LNCAP (cell line): ENCODE results near the gene ELOVL2.

Source experiments
- CTCF ChIP-seq: fragments of 450-650 bp; IDR thresholded peaks from 2 replicates; pipeline ENCODE4 v1.5.1; 2017; ENCODE audit warnings: mild to moderate bottlenecking

Gene ELOVL2

DNA sequence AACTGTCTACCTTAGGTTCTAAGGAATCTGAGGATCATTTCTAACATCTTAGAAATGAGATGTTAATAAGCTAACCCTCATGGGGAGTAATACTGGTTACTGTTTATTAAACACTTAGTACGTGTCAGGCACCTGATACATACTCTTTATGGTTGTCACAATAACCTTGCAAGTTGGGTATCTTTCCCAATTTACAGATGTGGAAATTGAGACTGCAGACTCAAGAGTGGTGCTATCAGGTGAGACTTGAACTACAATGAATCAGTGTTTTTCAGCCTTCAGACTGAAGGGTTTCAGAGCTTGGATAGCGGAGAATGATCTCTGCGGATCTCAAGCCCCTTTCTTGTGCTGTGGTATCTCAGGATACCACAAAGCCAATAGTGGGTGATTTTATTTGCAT, 27.0 kb downstream of the ELOVL2 start:
- no peak for TF ChIP-seq CTCF

- no peak for TF ChIP-seq CTCF
Measured at GRCh38 chr6:11016452-11016851, 27.7 kb downstream of the ELOVL2 start.

DNA sequence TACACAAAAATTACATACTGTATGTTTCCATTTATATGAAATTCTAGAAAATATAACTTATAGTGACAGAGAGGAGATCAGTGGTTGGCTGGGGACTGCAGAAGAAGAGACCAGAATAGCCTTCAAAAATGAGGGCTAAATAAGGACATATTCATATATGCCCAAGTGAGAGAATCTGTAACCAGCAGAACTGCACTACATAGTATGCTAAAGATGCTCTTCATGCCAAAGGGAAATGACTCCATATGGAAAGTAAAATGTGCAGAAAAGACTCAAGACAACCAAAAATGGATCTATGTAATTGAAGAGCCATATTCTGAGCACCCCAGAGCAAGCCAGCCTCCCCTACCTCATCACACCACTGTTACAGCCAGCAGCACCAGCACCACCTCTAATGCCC, 29.0 kb downstream of the ELOVL2 start:
- no peak for TF ChIP-seq CTCF

- TF ChIP-seq CTCF = no peak
Measured at GRCh38 chr6:11013721-11014070, 30.4 kb downstream of the ELOVL2 start.

GRCh38 chr6:11012976-11013720, 31.0 kb downstream of the ELOVL2 start:
- no peak for TF ChIP-seq CTCF

DNA sequence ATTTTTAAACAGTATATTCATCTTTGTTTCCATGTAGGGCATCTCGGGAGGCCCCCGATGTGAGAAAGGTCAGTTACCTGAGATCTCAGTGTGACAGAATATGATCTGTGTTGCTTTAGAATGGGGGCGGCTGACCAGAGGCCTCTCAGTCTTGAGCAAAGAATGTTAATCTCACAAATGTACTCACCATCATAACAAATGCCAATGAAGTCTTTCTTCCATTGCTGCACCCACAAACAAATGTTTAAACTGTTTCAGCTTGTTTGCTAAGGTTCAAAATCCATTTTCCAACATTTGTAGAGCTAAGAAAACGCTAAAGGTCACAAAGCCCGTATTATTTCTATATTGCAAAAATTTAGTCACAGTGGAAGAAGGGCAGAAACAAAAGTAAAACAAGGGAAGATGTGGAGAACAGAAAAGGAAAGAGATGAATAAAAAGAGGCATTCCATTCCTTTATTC, 31.8 kb downstream of the ELOVL2 start:
- TF ChIP-seq CTCF = no peak

GRCh38 chr6:11011787-11012234, 32.3 kb downstream of the ELOVL2 start:
- TF ChIP-seq CTCF = no peak

- no peak for TF ChIP-seq CTCF
Measured at GRCh38 chr6:11009353-11009752, 34.8 kb downstream of the ELOVL2 start.
